ENCODE data around the gene CCDC175.

Gene CCDC175

GRCh38 chr14:59576332-59577294 is at the start of gene CCDC175:
Gene CCDC175 (minus strand): TSS chr14:59576812. CDS start chr14:59576775, 37 bp downstream.
- peak; percentile 96 for DNase-seq

GRCh38 chr14:59622631-59623030 is 46.0 kb upstream of the CCDC175 start:
- DNase-seq = no peak

- DNase-seq = no peak
These were observed 42.4 kb upstream of the CCDC175 start for GRCh38 chr14:59619061-59619460.

- no peak for DNase-seq
These were observed 24.4 kb upstream of the CCDC175 start for GRCh38 chr14:59601056-59601455.

GRCh38 chr14:59600211-59600945 is 23.8 kb upstream of the CCDC175 start:
- DNase-seq = no peak

GRCh38 chr14:59595071-59595470 is 18.5 kb upstream of the CCDC175 start:
- DNase-seq = no peak

GRCh38 chr14:59591641-59592370 is 15.2 kb upstream of the CCDC175 start:
- DNase-seq = no peak

- no peak for DNase-seq
These were observed 11.5 kb upstream of the CCDC175 start for GRCh38 chr14:59588101-59588500.

GRCh38 chr14:59585891-59586554 is 9.4 kb upstream of the CCDC175 start:
- no peak for DNase-seq

- DNase-seq = no peak
These were observed 7.1 kb upstream of the CCDC175 start for GRCh38 chr14:59583755-59584154.

- DNase-seq = no peak
These were observed 6.4 kb upstream of the CCDC175 start for GRCh38 chr14:59582845-59583509.

- DNase-seq = no peak
These were observed 5.5 kb upstream of the CCDC175 start for GRCh38 chr14:59582161-59582560.

GRCh38 chr14:59580911-59581310 is 4.3 kb upstream of the CCDC175 start:
- DNase-seq = no peak

GRCh38 chr14:59570122-59570521 is 6.5 kb downstream of the CCDC175 start:
- no peak for DNase-seq

- DNase-seq = no peak
These were observed 9.9 kb downstream of the CCDC175 start for GRCh38 chr14:59566725-59567124.

- DNase-seq = no peak
These were observed 10.3 kb downstream of the CCDC175 start for GRCh38 chr14:59566296-59566695.

GRCh38 chr14:59565087-59565486 is 11.5 kb downstream of the CCDC175 start:
- no peak for DNase-seq

- DNase-seq = peak; percentile 68
These were observed 12.2 kb downstream of the CCDC175 start for GRCh38 chr14:59564366-59564765.

- no peak for DNase-seq
These were observed 29.3 kb downstream of the CCDC175 start for GRCh38 chr14:59547310-59547709.

GRCh38 chr14:59543873-59544272 is 32.7 kb downstream of the CCDC175 start:
- DNase-seq = no peak

- DNase-seq = peak; percentile 39
These were observed 34.9 kb downstream of the CCDC175 start for GRCh38 chr14:59541731-59542130.

GRCh38 chr14:59540852-59541251 is 35.8 kb downstream of the CCDC175 start:
- DNase-seq = no peak

Data from eye (tissue), 1 donor.